GM18508 (cell line): ENCODE data around the gene MBP.
A peak's percentile ranks its signal among the peaks of the same experiment; 100 is the strongest.
"Not testable (repeated sequence)": the region's sequence is repeated elsewhere in the genome, so short reads cannot be mapped to it uniquely, and the experiment has no call there.

Experiments
- ATAC-seq: cut with Tn5 transposase; IDR thresholded peaks from one replicate; pipeline ENCODE4 v1.9.1; 2021; ENCODE audit warnings: moderate number of reproducible peaks; ENCODE audit not compliant: insufficient read depth, unreplicated experiment

The MBP gene

GRCh38 chr18:76982038-76982437 is 150.5 kb downstream of the MBP start:
- no peak for ATAC-seq

- ATAC-seq = peak; percentile 50
Measured at GRCh38 chr18:76981396-76981968, 151.1 kb downstream of the MBP start.

- ATAC-seq = peak; percentile 18
Measured at GRCh38 chr18:76980663-76981395, 151.8 kb downstream of the MBP start.

GRCh38 chr18:76979906-76980305 is 152.7 kb downstream of the MBP start:
- no peak for ATAC-seq

GRCh38 chr18:76979111-76979751 is 153.4 kb downstream of the MBP start:
- no peak for ATAC-seq

- no peak for ATAC-seq
Measured at GRCh38 chr18:76978616-76979015, 154.0 kb downstream of the MBP start.

- no peak for ATAC-seq
Measured at GRCh38 chr18:76977684-76978232, 154.8 kb downstream of the MBP start.

- ATAC-seq = no peak
Measured at GRCh38 chr18:76977108-76977621, 155.4 kb downstream of the MBP start.

- ATAC-seq = no peak
Measured at GRCh38 chr18:76975577-76976110, 156.9 kb downstream of the MBP start.

GRCh38 chr18:76974386-76974785 is 158.2 kb downstream of the MBP start:
- ATAC-seq = no peak

- ATAC-seq = no peak
Measured at GRCh38 chr18:76973520-76974266, 158.9 kb downstream of the MBP start.

GRCh38 chr18:76972846-76973519 is 159.6 kb downstream of the MBP start:
- ATAC-seq = no peak

- no peak for ATAC-seq
Measured at GRCh38 chr18:76972241-76972640, 160.3 kb downstream of the MBP start.

GRCh38 chr18:76970770-76971559 is 161.6 kb downstream of the MBP start:
- no peak for ATAC-seq

GRCh38 chr18:76967721-76968472 is 164.7 kb downstream of the MBP start:
- ATAC-seq = no peak

- not testable (repeated sequence) for ATAC-seq
Measured at GRCh38 chr18:76967299-76967698, 165.3 kb downstream of the MBP start.

- ATAC-seq = peak; percentile 31
Measured at GRCh38 chr18:76965555-76966151, 166.9 kb downstream of the MBP start.

- no peak for ATAC-seq
Measured at GRCh38 chr18:76963936-76964335, 168.6 kb downstream of the MBP start.
